Activated T-cell treated with anti-CD3 and anti-CD28 coated beads, Interleukin-2, amount 50 U/mL, for 24 hours (primary cell): ENCODE results near the gene OR1K1.
"Not testable (repeated sequence)": the region's sequence is repeated elsewhere in the genome, so short reads cannot be mapped to it uniquely, and the experiment has no call there.

ENCODE experiments used
- DNase-seq: peaks from one replicate; pipeline ENCODE4 v3.0.0-alpha.2; 2020
- H3K27ac Mint-ChIP-seq: 2 replicates; pipeline ENCODE4 v1.8.0; 2020; ENCODE audit warnings: mild to moderate bottlenecking, mixed read lengths
- H3K27me3 Mint-ChIP-seq: 2 replicates; pipeline ENCODE4 v1.8.0; 2020; ENCODE audit warnings: mixed read lengths
- H3K36me3 Mint-ChIP-seq: 2 replicates; pipeline ENCODE4 v1.8.0; 2020; ENCODE audit warnings: low read depth, mixed read lengths
- H3K4me1 Mint-ChIP-seq: 2 replicates; pipeline ENCODE4 v1.8.0; 2020; ENCODE audit warnings: low read depth, mixed read lengths
- H3K4me3 Mint-ChIP-seq: 2 replicates; pipeline ENCODE4 v1.8.0; 2020; ENCODE audit warnings: mild to moderate bottlenecking, moderate library complexity, mixed read lengths
- H3K9me3 Mint-ChIP-seq: 2 replicates; pipeline ENCODE4 v1.8.0; 2020; ENCODE audit warnings: mixed read lengths

The OR1K1 gene

GRCh38 chr9:122822056-122822455, 22.1 kb downstream of the OR1K1 start:
- H3K9me3 Mint-ChIP-seq = no peaks in the 10 kb centered on the region
- H3K27ac Mint-ChIP-seq = peak overlapping the region; percentile 86
- H3K4me3 Mint-ChIP-seq = no peak overlapping the region
- peaks cover 77% of the 10 kb centered on the region for H3K36me3 Mint-ChIP-seq
- H3K4me1 Mint-ChIP-seq = peaks cover 55% of the 10 kb centered on the region
- no peak for DNase-seq
- no peaks in the 10 kb centered on the region for H3K27me3 Mint-ChIP-seq

- peak overlapping the region; percentile 45 for H3K27ac Mint-ChIP-seq
- H3K9me3 Mint-ChIP-seq = no peaks in the 10 kb centered on the region
- H3K36me3 Mint-ChIP-seq = peaks cover 76% of the 10 kb centered on the region
- DNase-seq = no peak
- H3K4me3 Mint-ChIP-seq = no peak overlapping the region
- peaks cover 59% of the 10 kb centered on the region for H3K4me1 Mint-ChIP-seq
- H3K27me3 Mint-ChIP-seq = no peaks in the 10 kb centered on the region
These were observed 23.0 kb downstream of the OR1K1 start for GRCh38 chr9:122822938-122823337.

GRCh38 chr9:122827761-122828093, 27.8 kb downstream of the OR1K1 start:
- H3K27me3 Mint-ChIP-seq = no peaks in the 10 kb centered on the region
- peaks cover 47% of the 10 kb centered on the region for H3K36me3 Mint-ChIP-seq
- H3K27ac Mint-ChIP-seq = peak overlapping the region; percentile 94
- peak overlapping the region; percentile 95 for H3K4me3 Mint-ChIP-seq
- DNase-seq = no peak
- H3K4me1 Mint-ChIP-seq = peaks cover 39% of the 10 kb centered on the region
- no peaks in the 10 kb centered on the region for H3K9me3 Mint-ChIP-seq

DNA sequence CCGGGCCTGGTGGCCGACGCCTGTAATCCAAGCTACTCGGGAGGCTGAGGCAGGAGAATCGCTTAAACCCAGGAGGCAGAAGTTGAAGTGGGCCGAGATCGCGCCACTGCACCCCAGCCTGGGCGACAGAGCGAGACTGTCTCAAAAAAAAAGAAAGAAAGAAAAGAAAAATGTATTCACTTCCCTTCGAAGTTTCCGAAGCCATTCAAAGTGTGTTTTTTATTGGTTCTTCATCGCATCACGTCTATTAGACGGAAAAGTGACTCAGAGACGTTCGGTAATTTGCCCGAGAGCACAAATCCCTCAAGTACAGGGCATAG, 29.0 kb downstream of the OR1K1 start:
- Mint-ChIP-seq H3K27ac (peak overlapping the region; percentile 94), H3K4me3 (peak overlapping the region; percentile 95), H3K36me3 (peaks cover 40% of the 10 kb centered on the region), H3K4me1 (peaks cover 36% of the 10 kb centered on the region)
- DNase-seq, H3K27me3 Mint-ChIP-seq, H3K9me3 Mint-ChIP-seq: not testable (repeated sequence)

DNA sequence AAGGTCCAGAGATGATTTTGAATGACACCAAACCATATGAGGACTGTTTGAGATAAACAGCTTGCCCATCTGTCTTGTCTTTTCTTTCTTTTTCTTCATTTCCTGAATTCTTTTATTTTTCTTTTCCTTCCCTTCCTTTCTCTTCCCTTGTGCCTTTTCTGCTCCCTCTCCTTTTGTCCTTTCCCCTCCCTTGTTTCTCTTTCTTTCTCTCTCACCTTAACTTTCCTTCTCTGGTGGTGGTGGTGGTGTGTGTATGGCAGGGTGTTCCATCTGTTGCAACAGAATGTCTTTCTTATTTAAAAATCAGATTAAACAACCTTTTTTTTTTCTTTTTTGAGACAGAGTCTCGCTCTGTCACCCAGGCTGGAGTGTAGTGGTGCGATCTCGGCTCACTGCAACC, 32.3 kb downstream of the OR1K1 start:
- H3K4me3 Mint-ChIP-seq = no peak overlapping the region
- H3K36me3 Mint-ChIP-seq = peaks cover 11% of the 10 kb centered on the region
- peak overlapping the region; percentile 67 for H3K27ac Mint-ChIP-seq
- H3K27me3 Mint-ChIP-seq = no peaks in the 10 kb centered on the region
- H3K4me1 Mint-ChIP-seq = peaks cover 19% of the 10 kb centered on the region
- DNase-seq = no peak
- no peaks in the 10 kb centered on the region for H3K9me3 Mint-ChIP-seq

GRCh38 chr9:122835313-122835731, 35.4 kb downstream of the OR1K1 start:
- H3K4me3 Mint-ChIP-seq = peak overlapping the region; percentile 21
- peaks cover 12% of the 10 kb centered on the region for H3K4me1 Mint-ChIP-seq
- no peaks in the 10 kb centered on the region for H3K27me3 Mint-ChIP-seq
- DNase-seq = peak; percentile 49
- H3K36me3 Mint-ChIP-seq = no peaks in the 10 kb centered on the region
- H3K9me3 Mint-ChIP-seq = no peaks in the 10 kb centered on the region
- H3K27ac Mint-ChIP-seq = peak overlapping the region; percentile 86

- H3K27me3 Mint-ChIP-seq = no peaks in the 10 kb centered on the region
- no peak overlapping the region for H3K4me3 Mint-ChIP-seq
- no peaks in the 10 kb centered on the region for H3K36me3 Mint-ChIP-seq
- H3K4me1 Mint-ChIP-seq = peaks cover 12% of the 10 kb centered on the region
- no peak overlapping the region for H3K27ac Mint-ChIP-seq
- DNase-seq = no peak
- H3K9me3 Mint-ChIP-seq = no peaks in the 10 kb centered on the region
These were observed 37.4 kb downstream of the OR1K1 start for GRCh38 chr9:122837266-122837850.

DNA sequence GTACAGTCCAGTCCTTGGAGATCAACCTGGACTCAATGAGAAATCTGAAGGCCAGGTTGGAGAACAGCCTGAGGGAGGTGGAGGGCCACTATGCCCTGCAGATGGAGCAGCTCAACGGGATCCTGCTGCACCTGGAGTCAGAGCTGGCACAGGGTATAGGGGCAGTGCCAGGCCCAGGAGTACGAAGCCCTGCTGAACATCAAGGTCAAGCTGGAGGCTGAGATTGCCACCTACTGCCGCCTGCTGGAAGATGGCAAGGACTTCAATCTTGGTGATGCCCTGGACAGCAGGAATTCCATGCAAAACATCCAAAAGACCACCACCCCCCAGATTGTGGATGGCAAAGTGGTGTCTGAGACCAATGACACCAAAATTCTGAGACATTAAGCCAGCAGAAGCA, 38.5 kb downstream of the OR1K1 start:
- H3K27ac Mint-ChIP-seq, H3K4me3 Mint-ChIP-seq, H3K9me3 Mint-ChIP-seq: not testable (repeated sequence)

GRCh38 chr9:122841501-122841900, 41.6 kb downstream of the OR1K1 start:
- no peak for DNase-seq
- Mint-ChIP-seq H3K27ac (no peak overlapping the region), H3K27me3 (no peaks in the 10 kb centered on the region), H3K9me3 (no peaks in the 10 kb centered on the region), H3K36me3 (peaks cover 17% of the 10 kb centered on the region), H3K4me1 (peaks cover 17% of the 10 kb centered on the region), H3K4me3 (no peak overlapping the region)

More for the DNA sequence above, 38.5 kb downstream of the OR1K1 start:
- H3K36me3 Mint-ChIP-seq, DNase-seq, H3K27me3 Mint-ChIP-seq: not testable (repeated sequence)
- H3K4me1 Mint-ChIP-seq = peaks cover 12% of the 10 kb centered on the region

GRCh38 chr9:122844137-122844536, 44.2 kb downstream of the OR1K1 start:
- Mint-ChIP-seq H3K27ac (no peak overlapping the region), H3K4me1 (peaks cover 35% of the 10 kb centered on the region), H3K4me3 (no peak overlapping the region), H3K9me3 (no peaks in the 10 kb centered on the region), H3K27me3 (no peaks in the 10 kb centered on the region), H3K36me3 (peaks cover 41% of the 10 kb centered on the region)
- no peak for DNase-seq

DNA sequence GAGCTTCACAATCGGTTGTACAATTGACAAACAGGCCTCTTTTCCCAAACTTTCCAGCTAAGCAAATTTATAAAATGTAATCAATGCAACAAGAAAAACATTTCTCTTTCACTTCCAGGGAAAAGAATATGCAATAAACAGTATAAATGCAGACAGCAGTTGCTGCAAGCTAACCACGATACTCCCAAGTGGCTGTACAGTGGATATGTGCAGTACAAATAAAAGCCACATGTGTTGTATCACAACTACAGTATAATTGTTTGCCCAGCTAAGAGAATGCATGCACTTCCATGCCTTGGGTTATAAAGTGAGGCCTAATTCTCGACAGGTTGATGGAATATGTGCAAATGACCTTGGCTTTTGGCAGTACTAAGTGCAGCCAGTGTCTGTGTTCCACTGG, 45.2 kb downstream of the OR1K1 start:
- H3K27me3 Mint-ChIP-seq = no peaks in the 10 kb centered on the region
- H3K27ac Mint-ChIP-seq = no peak overlapping the region
- H3K36me3 Mint-ChIP-seq = peaks cover 50% of the 10 kb centered on the region
- H3K4me3 Mint-ChIP-seq = no peak overlapping the region
- DNase-seq = no peak
- H3K4me1 Mint-ChIP-seq = peaks cover 38% of the 10 kb centered on the region
- no peaks in the 10 kb centered on the region for H3K9me3 Mint-ChIP-seq

DNA sequence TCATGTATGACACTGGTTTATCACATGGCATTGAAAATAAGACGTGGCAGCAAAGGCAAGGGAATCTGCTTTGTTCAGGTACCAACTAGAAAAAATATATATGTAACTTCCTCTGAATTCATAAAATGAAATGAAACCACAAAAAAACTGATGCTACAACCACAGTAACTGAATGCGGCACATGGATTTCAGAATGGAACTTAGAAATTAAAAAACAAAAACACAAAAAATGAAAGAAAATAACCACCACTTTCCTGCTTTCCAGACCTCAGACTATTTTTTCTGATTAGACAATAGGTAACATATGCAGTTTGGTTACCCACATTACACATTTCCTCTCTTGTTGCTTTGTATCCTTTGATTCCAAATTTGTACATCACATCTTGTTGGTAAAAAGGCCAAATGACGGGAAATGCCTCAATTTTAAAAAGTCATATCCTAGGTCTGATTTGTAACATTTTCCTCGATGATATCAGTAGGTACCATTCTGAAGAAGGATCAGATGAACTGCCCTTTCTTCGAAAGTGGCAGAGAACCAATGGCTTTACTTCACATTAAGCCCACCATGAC, 46.5 kb downstream of the OR1K1 start:
- Mint-ChIP-seq H3K4me1 (peaks cover 38% of the 10 kb centered on the region), H3K36me3 (peaks cover 62% of the 10 kb centered on the region), H3K27ac (peak overlapping the region; percentile 88), H3K4me3 (no peak overlapping the region), H3K27me3 (no peaks in the 10 kb centered on the region), H3K9me3 (no peaks in the 10 kb centered on the region)
- DNase-seq = no peak

DNA sequence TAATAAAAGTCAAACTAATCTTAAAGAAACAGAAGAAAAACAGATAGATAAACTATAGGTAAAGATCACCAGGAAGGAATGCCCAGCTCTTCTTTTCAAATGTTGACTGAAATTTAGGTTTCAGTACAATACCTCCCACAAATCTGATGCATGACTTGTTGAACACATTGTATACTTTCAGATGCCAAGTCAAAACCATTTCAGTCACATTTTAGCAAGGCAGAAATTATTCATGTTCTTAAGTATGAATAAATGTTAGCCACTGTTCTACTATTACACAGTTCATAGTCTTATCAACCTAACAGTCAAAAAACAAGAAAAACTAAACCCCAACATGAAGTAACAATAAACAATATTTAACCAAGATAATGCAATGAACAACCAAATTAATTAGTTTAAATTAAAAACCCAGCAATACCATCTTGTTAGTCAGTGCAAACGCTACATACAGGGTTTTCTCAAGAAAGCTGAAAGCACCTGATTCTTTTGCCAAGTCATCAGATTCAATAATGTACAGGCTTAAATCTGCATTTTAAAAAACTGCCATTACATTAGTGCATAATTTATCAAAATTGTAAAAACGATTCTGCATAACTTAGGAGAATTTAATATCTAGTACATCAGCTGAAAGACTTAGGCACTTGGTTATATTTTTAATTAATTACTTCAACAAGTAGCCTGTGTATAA, 48.5 kb downstream of the OR1K1 start:
- Mint-ChIP-seq H3K27me3 (no peaks in the 10 kb centered on the region), H3K4me3 (no peak overlapping the region), H3K9me3 (no peaks in the 10 kb centered on the region), H3K27ac (peak overlapping the region; percentile 35), H3K36me3 (peaks cover 70% of the 10 kb centered on the region), H3K4me1 (peaks cover 38% of the 10 kb centered on the region)
- DNase-seq = no peak
